Astrocyte (in vitro differentiated cells and primary cell): ENCODE results near the gene RD3L. TPM values are rescaled to one million over a fixed set of nuclear protein-coding genes. Genes with fewer than 3 reads are reported as not detected.

Experiments used
- DNase-seq: peaks from one replicate; pipeline ENCODE4 v3.0.0-alpha.2; 2010; ENCODE audit warnings: low read depth
- FAIRE-seq: peaks from 2 replicates; lab custom pipeline; 2011; peaks lifted over from hg19 to GRCh38; lab: Jason Lieb, UNC
- H2AFZ ChIP-seq: 2 replicates; pipeline ENCODE4 v1.6.0; 2012; ENCODE audit warnings: low read depth, low read length, inconsistent platforms
- H3K27ac ChIP-seq: 2 replicates; pipeline ENCODE4 v1.5.1; 2011; ENCODE audit warnings: low read depth, low read length, inconsistent platforms
- H3K27me3 ChIP-seq: 2 replicates; pipeline ENCODE4 v1.6.0; 2011; ENCODE audit warnings: low read length, inconsistent platforms; ENCODE audit not compliant: insufficient read depth
- H3K36me3 ChIP-seq: 2 replicates; pipeline ENCODE4 v1.5.1; 2011; ENCODE audit warnings: low read length, inconsistent platforms; ENCODE audit not compliant: insufficient read depth
- H3K4me1 ChIP-seq: 2 replicates; pipeline ENCODE4 v1.5.1; 2011; ENCODE audit warnings: low read length, inconsistent platforms; ENCODE audit not compliant: insufficient read depth
- H3K4me2 ChIP-seq: 2 replicates; pipeline ENCODE4 v1.6.0; 2012; ENCODE audit warnings: low read length, inconsistent platforms
- H3K4me3 ChIP-seq: 2 replicates; pipeline ENCODE4 v1.5.1; 2011; ENCODE audit warnings: low read depth, mild to moderate bottlenecking, low read length, inconsistent platforms; ENCODE audit not compliant: insufficient read depth
- H3K79me2 ChIP-seq: 2 replicates; pipeline ENCODE4 v1.6.0; 2012; ENCODE audit warnings: mild to moderate bottlenecking, low read length, inconsistent platforms; ENCODE audit not compliant: insufficient read depth
- H3K9ac ChIP-seq: 2 replicates; pipeline ENCODE4 v1.6.0; 2012; ENCODE audit warnings: mild to moderate bottlenecking, low read length, inconsistent platforms
- H3K9me3 ChIP-seq: 2 replicates; pipeline ENCODE4 v1.5.1; 2012; ENCODE audit warnings: low read depth, mild to moderate bottlenecking, low read length, inconsistent platforms; ENCODE audit not compliant: insufficient read depth
- H4K20me1 ChIP-seq: 2 replicates; pipeline ENCODE4 v1.6.0; 2012; ENCODE audit warnings: low read length, inconsistent platforms; ENCODE audit not compliant: insufficient read depth
- H3K27ac Mint-ChIP-seq: one replicate; pipeline ENCODE4 v1.8.0; 2021; ENCODE audit warnings: mild to moderate bottlenecking, mixed read lengths; ENCODE audit not compliant: unreplicated experiment
- H3K27me3 Mint-ChIP-seq: one replicate; pipeline ENCODE4 v1.8.0; 2021; ENCODE audit warnings: low read depth, mixed read lengths; ENCODE audit not compliant: unreplicated experiment
- H3K36me3 Mint-ChIP-seq: one replicate; pipeline ENCODE4 v1.8.0; 2021; ENCODE audit warnings: low read depth, mixed read lengths; ENCODE audit not compliant: unreplicated experiment
- H3K4me1 Mint-ChIP-seq: one replicate; pipeline ENCODE4 v1.8.0; 2021; ENCODE audit warnings: low read depth, mixed read lengths; ENCODE audit not compliant: unreplicated experiment
- H3K4me3 Mint-ChIP-seq: one replicate; pipeline ENCODE4 v1.8.0; 2021; ENCODE audit warnings: mild to moderate bottlenecking, moderate library complexity, mixed read lengths; ENCODE audit not compliant: unreplicated experiment
- H3K9me3 Mint-ChIP-seq: one replicate; pipeline ENCODE4 v1.8.0; 2021; ENCODE audit warnings: mild to moderate bottlenecking, mixed read lengths; ENCODE audit not compliant: unreplicated experiment
- CTCF ChIP-seq: IDR thresholded peaks from 2 replicates; pipeline ENCODE4 v1.5.1; 2011; ENCODE audit warnings: low read depth, mild to moderate bottlenecking, inconsistent platforms, low read length, moderate library complexity; ENCODE audit not compliant: insufficient read depth
- EZH2 ChIP-seq: IDR thresholded peaks from 2 replicates; pipeline ENCODE4 v1.6.1; 2012; ENCODE audit warnings: mild to moderate bottlenecking, low read length, inconsistent platforms; ENCODE audit not compliant: insufficient read depth
- total RNA-seq: library from RNA; stranded (reverse); gene quantifications from 2 replicates; pipeline ENCODE4 v1.2.1, GENCODE V29; 2021

RD3L gene
- total RNA-seq, 1 donor from 2014 or later, result not detected

- peaks cover 22% of the 10 kb centered on the region for H3K27me3 Mint-ChIP-seq
- H3K36me3 Mint-ChIP-seq, result peaks cover 11% of the 10 kb centered on the region
- no peaks in the 10 kb centered on the region for H4K20me1 ChIP-seq
Observed at GRCh38 chr14:103898204-103898603, 44.1 kb downstream of the RD3L start.

GRCh38 chr14:103897075-103897947 lies 45.0 kb downstream of the RD3L start:
- H3K4me3 ChIP-seq, result no peak overlapping the region
- Mint-ChIP-seq H3K4me1 (no peaks in the 10 kb centered on the region), H3K27me3 (peaks cover 22% of the 10 kb centered on the region), H3K4me3 (peak overlapping the region; percentile 21), H3K27ac (no peak overlapping the region), H3K36me3 (peaks cover 11% of the 10 kb centered on the region), H3K9me3 (peaks cover 7% of the 10 kb centered on the region)
- peaks cover 5% of the 10 kb centered on the region for H3K9me3 ChIP-seq
- no peak overlapping the region for H3K9ac ChIP-seq
- DNase-seq (no peak), FAIRE-seq (no peak)
- no peak for TF ChIP-seq CTCF
- TF ChIP-seq EZH2, result no peak
- H3K27me3 ChIP-seq, result no peaks in the 10 kb centered on the region
- no peaks in the 10 kb centered on the region for H3K4me1 ChIP-seq
- H2AFZ ChIP-seq, result no peak overlapping the region
- H3K79me2 ChIP-seq, result no peaks in the 10 kb centered on the region
- no peak overlapping the region for H3K4me2 ChIP-seq
- H3K36me3 ChIP-seq, result no peaks in the 10 kb centered on the region
- no peak overlapping the region for H3K27ac ChIP-seq
- no peaks in the 10 kb centered on the region for H4K20me1 ChIP-seq

More at GRCh38 chr14:103898204-103898603, 44.1 kb downstream of the RD3L start:
- Histone ChIP-seq H3K9me3 (peaks cover 5% of the 10 kb centered on the region), H3K36me3 (no peaks in the 10 kb centered on the region), H3K4me2 (no peak overlapping the region), H3K4me3 (no peak overlapping the region), H3K4me1 (no peaks in the 10 kb centered on the region), H3K9ac (no peak overlapping the region), H2AFZ (no peak overlapping the region), H3K79me2 (no peaks in the 10 kb centered on the region), H3K27ac (no peak overlapping the region), H3K27me3 (no peaks in the 10 kb centered on the region)
- H3K9me3 Mint-ChIP-seq, result peaks cover 7% of the 10 kb centered on the region
- FAIRE-seq (no peak), DNase-seq (no peak)
- peak overlapping the region; percentile 18 for H3K27ac Mint-ChIP-seq
- TF ChIP-seq EZH2, result no peak
- TF ChIP-seq CTCF, result no peak
- no peaks in the 10 kb centered on the region for H3K4me1 Mint-ChIP-seq
- H3K4me3 Mint-ChIP-seq, result no peak overlapping the region

- peaks cover 22% of the 10 kb centered on the region for H3K27me3 Mint-ChIP-seq
- no peaks in the 10 kb centered on the region for H3K4me1 Mint-ChIP-seq
- Histone ChIP-seq H3K79me2 (no peaks in the 10 kb centered on the region), H3K4me1 (no peaks in the 10 kb centered on the region), H3K36me3 (no peaks in the 10 kb centered on the region), H3K27me3 (no peaks in the 10 kb centered on the region), H3K9ac (no peak overlapping the region), H3K9me3 (peaks cover 5% of the 10 kb centered on the region), H4K20me1 (no peaks in the 10 kb centered on the region), H3K27ac (no peak overlapping the region), H2AFZ (no peak overlapping the region), H3K4me2 (no peak overlapping the region), H3K4me3 (no peak overlapping the region)
- DNase-seq (no peak), FAIRE-seq (no peak)
- H3K4me3 Mint-ChIP-seq, result no peak overlapping the region
- no peak overlapping the region for H3K27ac Mint-ChIP-seq
- TF ChIP-seq EZH2 (no peak), CTCF (no peak)
- peaks cover 7% of the 10 kb centered on the region for H3K9me3 Mint-ChIP-seq
- peaks cover 11% of the 10 kb centered on the region for H3K36me3 Mint-ChIP-seq
Observed at GRCh38 chr14:103896578-103896977, 45.8 kb downstream of the RD3L start.
